AG10803 (cell line): ENCODE measurements around the gene MYG1.

Source experiments
- DNase-seq: peaks from one replicate; pipeline ENCODE4 v3.0.0; 2010; ENCODE audit warnings: low read depth
- H3K4me3 ChIP-seq: 2 replicates; pipeline ENCODE4 v1.5.1; 2011; ENCODE audit warnings: mild to moderate bottlenecking, low read length, control low read depth
- CTCF ChIP-seq: conservative IDR thresholded peaks from 2 replicates; pipeline ENCODE4 v1.5.1; 2011; ENCODE audit warnings: mild to moderate bottlenecking, low read length, control low read depth, inconsistent platforms

MYG1 gene

GRCh38 chr12:53345486-53346188 lies 46.1 kb downstream of the MYG1 start:
- DNase-seq = peak; percentile 83
- TF ChIP-seq CTCF = peak; percentile 4; the same call in 1 of the 2 replicates
- H3K4me3 ChIP-seq = peak overlapping the region; percentile 74

- no peak for DNase-seq
- H3K4me3 ChIP-seq = no peak overlapping the region
- TF ChIP-seq CTCF = no peak
Observed at GRCh38 chr12:53346491-53346890, 47.0 kb downstream of the MYG1 start.

GRCh38 chr12:53347905-53348304 lies 48.4 kb downstream of the MYG1 start:
- no peak overlapping the region for H3K4me3 ChIP-seq
- TF ChIP-seq CTCF = no peak
- no peak for DNase-seq

- TF ChIP-seq CTCF = peak; percentile 95
- H3K4me3 ChIP-seq = no peak overlapping the region
- DNase-seq = peak; percentile 81
Observed at GRCh38 chr12:53352331-53353256, 53.1 kb downstream of the MYG1 start.

- no peak for TF ChIP-seq CTCF
Observed at GRCh38 chr12:53353257-53353655, 53.8 kb downstream of the MYG1 start.

GRCh38 chr12:53355121-53355520 lies 55.6 kb downstream of the MYG1 start:
- TF ChIP-seq CTCF = no peak
- no peak for DNase-seq
- no peak overlapping the region for H3K4me3 ChIP-seq

More at GRCh38 chr12:53353257-53353655, 53.8 kb downstream of the MYG1 start:
- no peak for DNase-seq
- no peak overlapping the region for H3K4me3 ChIP-seq
